IMR-90 (cell line): ENCODE results near the gene FAM78B. TPM values are rescaled to one million over a fixed set of nuclear protein-coding genes. Genes with fewer than 3 reads are reported as not detected.

Source experiments
- ATAC-seq: fragments of 200-7000 bp; cut with Tn5 transposase; 2 replicates; pipeline ENCODE4 v1.9.1; 2020; ENCODE audit warnings: low read depth, mild to moderate bottlenecking, moderate library complexity
- BruUV-seq: library from RNA; stranded (reverse); fragments of 400-500 nt; replicated peaks from 2 replicates; lab custom pipeline; 2021; lab: Mats Ljungman, UMichigan
- CTCF ChIA-PET: fragments of 300-600 bp; formaldehyde crosslinking; extraction: SDS; loops from one replicate; lab custom pipeline; 2021; ENCODE audit warnings: antibody characterized with exemption; lab: Yijun Ruan, JAX
- POLR2A ChIA-PET: fragments of 300-600 bp; sonication (Branson Sonifier 250); formaldehyde crosslinking; loops from one replicate; lab custom pipeline; 2022; ENCODE audit warnings: antibody characterized with exemption; ENCODE audit not compliant: unreplicated experiment; lab: Charles Lee
- DNase-seq: peaks from one replicate; pipeline ENCODE4 v3.0.0; 2013
- H2AFZ ChIP-seq: replicated peaks from 2 replicates; pipeline ENCODE3; 2013; ENCODE audit warnings: low read length, mild to moderate bottlenecking; ENCODE audit not compliant: poor library complexity
- H2AK5ac ChIP-seq: 2 replicates; pipeline ENCODE4 v1.6.1; 2013; ENCODE audit warnings: low read depth, low read length, inconsistent platforms
- H2AK9ac ChIP-seq: replicated peaks from 2 replicates; pipeline ENCODE3; 2013; ENCODE audit warnings: mild to moderate bottlenecking, low read depth, low read length, moderate library complexity; ENCODE audit not compliant: poor library complexity
- H2BK120ac ChIP-seq: 2 replicates; pipeline ENCODE4 v1.6.1; 2013; ENCODE audit warnings: low read depth, low read length, inconsistent platforms
- H2BK15ac ChIP-seq: 3 replicates; pipeline ENCODE4 v1.6.1; 2013; ENCODE audit warnings: low read depth, low read length, inconsistent platforms
- H2BK20ac ChIP-seq: 2 replicates; pipeline ENCODE4 v1.6.1; 2013; ENCODE audit warnings: low read depth, mild to moderate bottlenecking, inconsistent platforms, low read length, moderate library complexity
- H2BK5ac ChIP-seq: 2 replicates; pipeline ENCODE4 v1.6.1; 2013; ENCODE audit warnings: mild to moderate bottlenecking, low read depth, low read length, inconsistent platforms; ENCODE audit not compliant: poor library complexity, severe bottlenecking
- H3K14ac ChIP-seq: replicated peaks from 2 replicates; pipeline ENCODE4 v1.6.1; 2013; ENCODE audit warnings: low read depth, low read length, inconsistent platforms
- H3K18ac ChIP-seq: 2 replicates; pipeline ENCODE4 v1.6.1; 2013; ENCODE audit warnings: low read depth, low read length, control low read depth
- H3K23ac ChIP-seq: 2 replicates; pipeline ENCODE4 v1.6.1; 2013; ENCODE audit warnings: low read depth, low read length, inconsistent platforms
- H3K27ac ChIP-seq: 2 replicates; pipeline ENCODE4 v1.5.1; 2013; ENCODE audit warnings: mild to moderate bottlenecking, control low read depth, low read length; ENCODE audit not compliant: insufficient read depth
- H3K27me3 ChIP-seq: 2 replicates; pipeline ENCODE4 v1.6.1; 2013; ENCODE audit warnings: low read length; ENCODE audit not compliant: control insufficient read depth, insufficient read depth
- H3K36me3 ChIP-seq: 2 replicates; pipeline ENCODE4 v1.6.1; 2013; ENCODE audit warnings: low read length, mixed read lengths; ENCODE audit not compliant: control insufficient read depth, insufficient read depth
- H3K4ac ChIP-seq: 2 replicates; pipeline ENCODE4 v1.6.1; 2013; ENCODE audit warnings: low read depth, low read length, inconsistent platforms
- H3K4me1 ChIP-seq: 2 replicates; pipeline ENCODE4 v1.6.1; 2013; ENCODE audit warnings: low read length, mixed read lengths; ENCODE audit not compliant: control insufficient read depth, insufficient read depth
- H3K4me2 ChIP-seq: 2 replicates; pipeline ENCODE4 v1.6.1; 2013; ENCODE audit warnings: low read depth, mild to moderate bottlenecking, control low read depth, low read length, moderate library complexity
- H3K4me3 ChIP-seq: 2 replicates; pipeline ENCODE4 v1.5.1; 2013; ENCODE audit warnings: low read depth, mild to moderate bottlenecking, control low read depth, low read length, moderate library complexity; ENCODE audit not compliant: insufficient read depth
- H3K56ac ChIP-seq: 2 replicates; pipeline ENCODE4 v1.6.1; 2013; ENCODE audit warnings: low read length, inconsistent platforms; ENCODE audit not compliant: insufficient read depth; ENCODE audit errors: extremely low read depth
- H3K79me1 ChIP-seq, 2 experiments: 2 replicates each; pipeline ENCODE4 v1.6.1; 2013; ENCODE audit warnings: low read length in 2 of 2, inconsistent platforms in 1 of 2, low read depth in 1 of 2
- H3K9ac ChIP-seq: 2 replicates; pipeline ENCODE4 v1.6.1; 2013; ENCODE audit warnings: low read depth, low read length, control low read depth
- H3K9me1 ChIP-seq: 2 replicates; pipeline ENCODE4 v1.6.1; 2013; ENCODE audit warnings: low read length, inconsistent platforms; ENCODE audit not compliant: insufficient read depth
- H3K9me3 ChIP-seq: 2 replicates; pipeline ENCODE4 v1.6.1; 2013; ENCODE audit warnings: low read length; ENCODE audit not compliant: control insufficient read depth, insufficient read depth
- H4K20me1 ChIP-seq: 2 replicates; pipeline ENCODE4 v1.6.1; 2013; ENCODE audit warnings: low read length, inconsistent platforms; ENCODE audit not compliant: insufficient read depth
- H4K5ac ChIP-seq: 2 replicates; pipeline ENCODE4 v1.6.1; 2013; ENCODE audit warnings: mild to moderate bottlenecking, low read depth, low read length, control low read depth
- H4K8ac ChIP-seq, 2 experiments: 2 replicates each; pipeline ENCODE4 v1.6.1; 2013; ENCODE audit warnings: low read depth in 2 of 2, low read length in 2 of 2, control low read depth in 1 of 2, inconsistent platforms in 1 of 2
- H4K91ac ChIP-seq: 2 replicates; pipeline ENCODE4 v1.6.1; 2013; ENCODE audit warnings: low read depth, low read length, inconsistent platforms; ENCODE audit not compliant: insufficient read depth
- BHLHE40 ChIP-seq: fragments of 150-350 bp; IDR thresholded peaks from 2 replicates; pipeline ENCODE4 v1.6.1; 2016; ENCODE audit warnings: mild to moderate bottlenecking, low read depth, low read length
- CEBPB ChIP-seq: IDR thresholded peaks from 2 replicates; pipeline ENCODE4 v1.6.1; 2012; ENCODE audit warnings: low read depth, low read length, improper control_type of control experiment
- CHD1 ChIP-seq: IDR thresholded peaks from 2 replicates; pipeline ENCODE4 v1.6.1; 2012; ENCODE audit warnings: low read depth, low read length, improper control_type of control experiment
- FOS ChIP-seq: fragments of 150-350 bp; IDR thresholded peaks from 2 replicates; pipeline ENCODE4 v1.6.1; 2016; ENCODE audit warnings: low read depth, low read length
- MAFK ChIP-seq: IDR thresholded peaks from 2 replicates; pipeline ENCODE4 v1.6.1; 2012; ENCODE audit warnings: low read depth, low read length, improper control_type of control experiment
- MAZ ChIP-seq: IDR thresholded peaks from 2 replicates; pipeline ENCODE4 v1.6.1; 2012; ENCODE audit warnings: low read depth, mild to moderate bottlenecking, low read length, improper control_type of control experiment, moderate library complexity, borderline replicate concordance
- MXI1 ChIP-seq: IDR thresholded peaks from 2 replicates; pipeline ENCODE4 v1.6.1; 2012; ENCODE audit warnings: low read depth, mild to moderate bottlenecking, low read length, moderate library complexity, borderline replicate concordance
- NFE2L2 ChIP-seq: fragments of 150-350 bp; IDR thresholded peaks from 2 replicates; pipeline ENCODE4 v1.6.1; 2016; ENCODE audit warnings: low read depth, mild to moderate bottlenecking, low read length
- POLR2A ChIP-seq: IDR thresholded peaks from 2 replicates; pipeline ENCODE4 v1.6.1; 2012; ENCODE audit warnings: mild to moderate bottlenecking, low read depth, low read length
- RAD21 ChIP-seq: IDR thresholded peaks from 2 replicates; pipeline ENCODE4 v1.6.1; 2012; ENCODE audit warnings: low read length, improper control_type of control experiment
- RCOR1 ChIP-seq: IDR thresholded peaks from 2 replicates; pipeline ENCODE4 v1.6.1; 2012; ENCODE audit warnings: mild to moderate bottlenecking, low read length, improper control_type of control experiment; ENCODE audit not compliant: insufficient replicate concordance
- RFX5 ChIP-seq: IDR thresholded peaks from 2 replicates; pipeline ENCODE4 v1.8.0; 2012; ENCODE audit warnings: low read depth, mild to moderate bottlenecking, low read length, moderate library complexity
- SMC3 ChIP-seq: fragments of 150-350 bp; IDR thresholded peaks from 2 replicates; pipeline ENCODE4 v1.6.1; 2016; ENCODE audit warnings: low read depth, mild to moderate bottlenecking, antibody characterized with exemption, low read length, moderate library complexity
- WGBS, 2 experiments: methylation state at CpG; one replicate each; pipeline versions ENCODE4 v1.1.5 to v1.1.7; 2013; ENCODE audit warnings: missing lambda C conversion rate in 2 of 2; ENCODE audit not compliant: insufficient read length in 1 of 2; ENCODE audit errors: extremely low coverage in 2 of 2; 5-methylcytosine and 5-hydroxymethylcytosine counted together
- dilution Hi-C: fragments of 300-500 bp; cut with HindIII; formaldehyde crosslinking; loops from one replicate; pipeline ENCODE4 v1.14.3; 2018; ENCODE audit warnings: low sequenced_read_pairs; ENCODE audit not compliant: unreplicated experiment
- in situ Hi-C: fragments of 300-500 bp; cut with MboI; formaldehyde crosslinking; loops from 3 replicates; pipeline ENCODE4 v1.14.3; 2019; ENCODE audit warnings: low sequenced_read_pairs, inconsistent platforms, mixed read lengths
- intact Hi-C: fragments of 100-400 bp; cut with micrococcal nuclease; formaldehyde crosslinking; loops from 2 replicates; pipeline ENCODE4 v1.10.0; 2022
- polyA plus RNA-seq, 3 experiments: library from polyadenylated mRNA; depleted of rRNA; stranded (reverse); fragments of >200 nt; gene quantifications; 2 replicates each; pipeline ENCODE4 v1.2.3, GENCODE V29; 2012; ENCODE audit warnings: low replicate concordance in 1 of 3
- total RNA-seq: library from RNA; depleted of rRNA; stranded (reverse); fragments of >200 nt; gene quantifications from 2 replicates; pipeline ENCODE4 v1.2.3, GENCODE V29; 2012
- TF ChIP-seq, protein P1 (sequence below): fragments of 150-350 bp; IDR thresholded peaks from 2 replicates; pipeline ENCODE4 v1.6.1; 2017; ENCODE audit warnings: mild to moderate bottlenecking, antibody characterized with exemption, low read length, low read depth
- TF ChIP-seq, protein P2 (sequence below): fragments of 150-350 bp; IDR thresholded peaks from 2 replicates; pipeline ENCODE4 v1.6.1; 2016; ENCODE audit warnings: low read depth, mild to moderate bottlenecking, low read length, moderate library complexity, borderline replicate concordance
- TF ChIP-seq, protein P3 (sequence below): conservative IDR thresholded peaks from 2 replicates; pipeline ENCODE4 v1.5.1; 2012; ENCODE audit warnings: mild to moderate bottlenecking, low read depth, low read length, improper control_type of control experiment

Gene FAM78B
- total and polyA plus RNA-seq, 2 of the 4 experiments (the other 2 are of a cell fraction): under 0.01 to 0.12 TPM

DNA sequence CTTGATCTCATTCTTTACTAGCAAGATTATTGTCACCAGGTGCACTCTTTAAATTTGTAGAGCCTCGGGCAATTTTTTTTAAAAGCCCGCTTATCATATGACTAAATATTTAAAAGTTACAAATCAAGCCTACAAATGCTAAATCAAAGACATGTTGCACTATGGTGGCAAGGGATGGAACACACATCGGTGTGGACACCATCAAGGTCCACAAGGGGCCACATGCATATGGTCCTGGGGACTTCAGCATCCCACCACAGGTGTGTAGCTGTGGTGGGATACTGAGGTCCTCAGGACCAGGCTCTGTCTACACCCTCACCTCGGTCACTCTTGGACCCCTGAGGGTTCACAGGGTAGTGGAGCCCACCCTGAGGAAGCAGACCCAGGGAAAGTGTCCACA is 45.8 kb downstream of the FAM78B start:
- intact Hi-C loops (no loop called here), in situ Hi-C loops (no loop called here), dilution Hi-C loops (no loop called here)
- no peak overlapping the region for H2BK15ac ChIP-seq
- H3K56ac ChIP-seq: no peak overlapping the region
- H3K36me3 ChIP-seq: no peaks in the 10 kb centered on the region
- H2AK9ac ChIP-seq: no peak overlapping the region
- H3K4me1 ChIP-seq: no peaks in the 10 kb centered on the region
- ChIA-PET POLR2A (no interaction called here), CTCF (no interaction called here)
- H3K4ac ChIP-seq: no peak overlapping the region
- no peak overlapping the region for H3K14ac ChIP-seq
- no peak overlapping the region for H3K23ac ChIP-seq
- no peak overlapping the region for H4K5ac ChIP-seq
- H2AFZ ChIP-seq: no peak overlapping the region
- H4K91ac ChIP-seq: no peak overlapping the region
- H2BK5ac ChIP-seq: no peak overlapping the region
- no peaks in the 10 kb centered on the region for H3K27me3 ChIP-seq
- H2AK5ac ChIP-seq: no peak overlapping the region
- no peak overlapping the region for H3K27ac ChIP-seq
- TF ChIP-seq, protein P1, sequence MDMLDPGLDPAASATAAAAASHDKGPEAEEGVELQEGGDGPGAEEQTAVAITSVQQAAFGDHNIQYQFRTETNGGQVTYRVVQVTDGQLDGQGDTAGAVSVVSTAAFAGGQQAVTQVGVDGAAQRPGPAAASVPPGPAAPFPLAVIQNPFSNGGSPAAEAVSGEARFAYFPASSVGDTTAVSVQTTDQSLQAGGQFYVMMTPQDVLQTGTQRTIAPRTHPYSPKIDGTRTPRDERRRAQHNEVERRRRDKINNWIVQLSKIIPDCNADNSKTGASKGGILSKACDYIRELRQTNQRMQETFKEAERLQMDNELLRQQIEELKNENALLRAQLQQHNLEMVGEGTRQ: no peak
- TF ChIP-seq RAD21 (no peak), MXI1 (no peak), CEBPB (no peak), RCOR1 (no peak), SMC3 (no peak), CHD1 (no peak), FOS (no peak), BHLHE40 (no peak), MAZ (no peak), NFE2L2 (no peak), RFX5 (no peak), MAFK (no peak), POLR2A (no peak)
- TF ChIP-seq, protein P2, sequence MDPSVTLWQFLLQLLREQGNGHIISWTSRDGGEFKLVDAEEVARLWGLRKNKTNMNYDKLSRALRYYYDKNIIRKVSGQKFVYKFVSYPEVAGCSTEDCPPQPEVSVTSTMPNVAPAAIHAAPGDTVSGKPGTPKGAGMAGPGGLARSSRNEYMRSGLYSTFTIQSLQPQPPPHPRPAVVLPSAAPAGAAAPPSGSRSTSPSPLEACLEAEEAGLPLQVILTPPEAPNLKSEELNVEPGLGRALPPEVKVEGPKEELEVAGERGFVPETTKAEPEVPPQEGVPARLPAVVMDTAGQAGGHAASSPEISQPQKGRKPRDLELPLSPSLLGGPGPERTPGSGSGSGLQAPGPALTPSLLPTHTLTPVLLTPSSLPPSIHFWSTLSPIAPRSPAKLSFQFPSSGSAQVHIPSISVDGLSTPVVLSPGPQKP: no peak
- TF ChIP-seq, protein P3, sequence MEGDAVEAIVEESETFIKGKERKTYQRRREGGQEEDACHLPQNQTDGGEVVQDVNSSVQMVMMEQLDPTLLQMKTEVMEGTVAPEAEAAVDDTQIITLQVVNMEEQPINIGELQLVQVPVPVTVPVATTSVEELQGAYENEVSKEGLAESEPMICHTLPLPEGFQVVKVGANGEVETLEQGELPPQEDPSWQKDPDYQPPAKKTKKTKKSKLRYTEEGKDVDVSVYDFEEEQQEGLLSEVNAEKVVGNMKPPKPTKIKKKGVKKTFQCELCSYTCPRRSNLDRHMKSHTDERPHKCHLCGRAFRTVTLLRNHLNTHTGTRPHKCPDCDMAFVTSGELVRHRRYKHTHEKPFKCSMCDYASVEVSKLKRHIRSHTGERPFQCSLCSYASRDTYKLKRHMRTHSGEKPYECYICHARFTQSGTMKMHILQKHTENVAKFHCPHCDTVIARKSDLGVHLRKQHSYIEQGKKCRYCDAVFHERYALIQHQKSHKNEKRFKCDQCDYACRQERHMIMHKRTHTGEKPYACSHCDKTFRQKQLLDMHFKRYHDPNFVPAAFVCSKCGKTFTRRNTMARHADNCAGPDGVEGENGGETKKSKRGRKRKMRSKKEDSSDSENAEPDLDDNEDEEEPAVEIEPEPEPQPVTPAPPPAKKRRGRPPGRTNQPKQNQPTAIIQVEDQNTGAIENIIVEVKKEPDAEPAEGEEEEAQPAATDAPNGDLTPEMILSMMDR: no peak
- DNase-seq (no peak), ATAC-seq (no peak)
- BruUV-seq: no TSS peak
- H3K9ac ChIP-seq: no peak overlapping the region
- no peak overlapping the region for H2BK120ac ChIP-seq
- H3K4me3 ChIP-seq: no peak overlapping the region
- no peak overlapping the region for H3K4me2 ChIP-seq
- H3K79me1 ChIP-seq: no peaks in the 10 kb centered on the region
- no peaks in the 10 kb centered on the region for H3K9me1 ChIP-seq
- peaks cover 16% of the 10 kb centered on the region for H3K9me3 ChIP-seq
- no peak overlapping the region for H3K18ac ChIP-seq
- H2BK20ac ChIP-seq: no peak overlapping the region
- no CpG with 5 or more reads among the region's 4 CpGs for WGBS, 2 experiments
- H4K20me1 ChIP-seq: no peaks in the 10 kb centered on the region
- no peak overlapping the region for H4K8ac ChIP-seq
